DOHH2 (cell line): Measurements from ENCODE around the gene LRRFIP2.
"Not testable (repeated sequence)": the region's sequence is repeated elsewhere in the genome, so short reads cannot be mapped to it uniquely, and the experiment has no call there.

Experiments used
- CTCF ChIP-seq: fragments of 200-600 bp; sonication (generic); IDR thresholded peaks from one replicate; pipeline ENCODE4 v1.5.1; 2014; ENCODE audit warnings: antibody characterized with exemption, mild to moderate bottlenecking, low read depth, low read length; ENCODE audit not compliant: poor library complexity, severe bottlenecking
- EZH2phosphoT487 ChIP-seq: fragments of 200-600 bp; sonication (generic); IDR thresholded peaks from 2 replicates; pipeline ENCODE4 v1.6.1; 2017; ENCODE audit warnings: borderline replicate concordance, mild to moderate bottlenecking, antibody characterized with exemption, low read length, moderate library complexity, mixed read lengths

GRCh38 chr3:37208008-37208407 is 33.6 kb upstream of the LRRFIP2 start:
- TF ChIP-seq CTCF, EZH2phosphoT487: not testable (repeated sequence)
